NCI-H2081 treated with DMSO at 0.1 percent for 48 hours (cell line): ENCODE data around the gene WDR74.
"Not testable (repeated sequence)": the region's sequence is repeated elsewhere in the genome, so short reads cannot be mapped to it uniquely, and the experiment has no call there.

Experiments
- DNase-seq: peaks from one replicate; lab custom pipeline; 2025; lab: John Stamatoyannopoulos, UW

The WDR74 gene

GRCh38 chr11:62841361-62842170 lies 2.2 kb upstream of the WDR74 start:
- peak; percentile 99 for DNase-seq

GRCh38 chr11:62840721-62841360 lies 1.5 kb upstream of the WDR74 start:
- DNase-seq = not testable (repeated sequence)

GRCh38 chr11:62835336-62835735 lies 4.1 kb downstream of the WDR74 start:
- DNase-seq = no peak

GRCh38 chr11:62832336-62833234 lies 6.8 kb downstream of the WDR74 start, which contains the start of gene TEX54:
Gene TEX54, minus strand, starts transcription at chr11:62832841.
- DNase-seq = no peak

GRCh38 chr11:62831520-62832335 lies 7.7 kb downstream of the WDR74 start, which contains the start of gene STX5:
Gene STX5, minus strand, starts transcription at chr11:62832051. Its CDS starts 808 bp downstream, at chr11:62831243.
- DNase-seq = peak; percentile 84

GRCh38 chr11:62830904-62831519 lies 8.4 kb downstream of the WDR74 start:
- DNase-seq = no peak

GRCh38 chr11:62828130-62828529 lies 11.3 kb downstream of the WDR74 start:
- not testable (repeated sequence) for DNase-seq

GRCh38 chr11:62823677-62824076 lies 15.7 kb downstream of the WDR74 start:
- DNase-seq = no peak

- no peak for DNase-seq
Measured at GRCh38 chr11:62817129-62817528, 22.3 kb downstream of the WDR74 start.

- DNase-seq = no peak
Measured at GRCh38 chr11:62816557-62816956, 22.8 kb downstream of the WDR74 start.

GRCh38 chr11:62811659-62812058 lies 27.7 kb downstream of the WDR74 start:
- DNase-seq = no peak

GRCh38 chr11:62810748-62811147 lies 28.6 kb downstream of the WDR74 start:
- no peak for DNase-seq

- no peak for DNase-seq
Measured at GRCh38 chr11:62806611-62807121, 32.7 kb downstream of the WDR74 start.

- no peak for DNase-seq
Measured at GRCh38 chr11:62805961-62806441, 33.4 kb downstream of the WDR74 start.

- DNase-seq = peak; percentile 55
Measured at GRCh38 chr11:62805076-62805892, 34.1 kb downstream of the WDR74 start, which contains the start of gene NXF1. Gene NXF1, minus strand, starts transcription at chr11:62805440. Its CDS starts 84 bp downstream, at chr11:62805356.

- DNase-seq = no peak
Measured at GRCh38 chr11:62804310-62805075, 34.9 kb downstream of the WDR74 start.

- no peak for DNase-seq
Measured at GRCh38 chr11:62801071-62801470, 38.3 kb downstream of the WDR74 start.

- no peak for DNase-seq
Measured at GRCh38 chr11:62799486-62799885, 39.9 kb downstream of the WDR74 start.

GRCh38 chr11:62796281-62796680 lies 43.1 kb downstream of the WDR74 start:
- DNase-seq = no peak
